Panc1 (cell line): ENCODE data around the gene FOXO6.

Experiments used
- CTCF ChIP-seq: fragments of 450-650 bp; IDR thresholded peaks from 2 replicates; pipeline ENCODE4 v1.5.1; 2017; ENCODE audit warnings: mild to moderate bottlenecking
- POLR2AphosphoS5 ChIP-seq: IDR thresholded peaks from 2 replicates; pipeline ENCODE4 v1.6.1; 2012; ENCODE audit warnings: mild to moderate bottlenecking, low read depth, low read length, moderate library complexity
- REST ChIP-seq, 2 experiments: IDR thresholded peaks; 2 replicates each; pipeline ENCODE4 v1.6.1; 2011 to 2012; ENCODE audit warnings: low read depth in 2 of 2, control low read depth in 1 of 2, low read length in 1 of 2, mild to moderate bottlenecking in 1 of 2, moderate library complexity in 1 of 2; ENCODE audit not compliant: insufficient read depth in 1 of 2
- SIN3A ChIP-seq: IDR thresholded peaks from 2 replicates; pipeline ENCODE4 v1.6.1; 2012; ENCODE audit warnings: low read depth, mild to moderate bottlenecking, low read length, moderate library complexity, borderline replicate concordance; ENCODE audit not compliant: insufficient read depth
- TCF7L2 ChIP-seq: IDR thresholded peaks from 2 replicates; pipeline ENCODE4 v1.6.1; 2011; ENCODE audit warnings: mild to moderate bottlenecking, low read depth, low read length, inconsistent platforms

GRCh38 chr1:41393716-41394368 is 32.6 kb downstream of the FOXO6 start:
- no peak for TF ChIP-seq CTCF
- no peak for TF ChIP-seq REST (IDR thresholded peaks at IDR 0.05; ENCODE audit: insufficient read depth in 1 of 2, low read depth in 2 of 2, low read length in 1 of 2)
- TF ChIP-seq POLR2AphosphoS5, result no peak
- no peak for TF ChIP-seq TCF7L2
- TF ChIP-seq SIN3A, result no peak
